Lower leg skin (tissue), 4 donors: ENCODE data around the gene PROM2. TPM values are rescaled to one million over a fixed set of nuclear protein-coding genes. Genes with fewer than 3 reads are reported as not detected.

ENCODE experiments used
- DNase-seq, 2 donors: peaks; one replicate each; pipeline ENCODE4 v3.0.0-alpha.2; 2019; ENCODE audit warnings: low spot score in 2 of 2
- H3K4me3 ChIP-seq: fragments of 200-600 bp; sonication (generic); 2 replicates; pipeline ENCODE4 v1.5.1; 2017; ENCODE audit warnings: mild to moderate bottlenecking, low read depth; ENCODE audit not compliant: poor library complexity, severe bottlenecking
- CTCF ChIP-seq, 3 donors: fragments of 450-650 bp; IDR thresholded peaks; one replicate each; pipeline ENCODE4 v1.5.1; 2016; ENCODE audit warnings: antibody characterized with exemption in 3 of 3, mild to moderate bottlenecking in 3 of 3, moderate library complexity in 2 of 3
- POLR2A ChIP-seq, 2 donors: fragments of 450-650 bp; IDR thresholded peaks; one replicate each; pipeline ENCODE4 v1.6.1; 2016 to 2017; ENCODE audit warnings: antibody characterized with exemption in 2 of 2, mild to moderate bottlenecking in 1 of 2, moderate library complexity in 1 of 2
- WGBS, 2 donors: methylation state at CpG; one replicate each; pipeline ENCODE4 v1.1.5; 2018; 5-methylcytosine and 5-hydroxymethylcytosine counted together
- intact Hi-C: fragments of 100-400 bp; cut with DNase I; formaldehyde crosslinking; loops from one replicate; pipeline ENCODE4 v1.15.0; 2023; ENCODE audit warnings: low total_unique reads
- total RNA-seq, 4 donors: library from RNA; depleted of rRNA; stranded (reverse); fragments of >200 nt; gene quantifications; one replicate each; pipeline ENCODE4 v1.1.0, GENCODE V29; 2016

The PROM2 gene
- total RNA-seq, 4 donors from 2014 or later: 87.0 to 272 (median 98.0) TPM

- DNase-seq: no peak
- WGBS, 2 donors: 8 to 16% methylated on average over 7 to 11 of the region's 11 CpGs
These were observed 26.2 kb downstream of the PROM2 start for GRCh38 chr2:95300450-95300849.

GRCh38 chr2:95301186-95301585 lies 26.9 kb downstream of the PROM2 start:
- TF ChIP-seq CTCF (IDR thresholded peaks at IDR 0.05): no peak
- TF ChIP-seq POLR2A (IDR thresholded peaks at IDR 0.05): no peak
- DNase-seq: no peak
- 74 to 76% methylated on average over 4 of the region's 4 CpGs for WGBS, 2 donors
- no peak overlapping the region for H3K4me3 ChIP-seq
- intact Hi-C loops: no loop called here

More at GRCh38 chr2:95300450-95300849, 26.2 kb downstream of the PROM2 start:
- intact Hi-C loops: no loop called here
- TF ChIP-seq POLR2A (IDR thresholded peaks at IDR 0.05) (no peak), CTCF (IDR thresholded peaks at IDR 0.05) (no peak)
- H3K4me3 ChIP-seq: no peak overlapping the region

- intact Hi-C loops: no loop called here
- no peak overlapping the region for H3K4me3 ChIP-seq
- no peak for DNase-seq
- WGBS, 2 donors: 36 to 57% methylated on average over 5 to 17 of the region's 17 CpGs
- TF ChIP-seq POLR2A (IDR thresholded peaks at IDR 0.05) (no peak), CTCF (IDR thresholded peaks at IDR 0.05) (no peak)
These were observed 27.8 kb downstream of the PROM2 start for GRCh38 chr2:95301876-95302641.

GRCh38 chr2:95303191-95303919 lies 29.1 kb downstream of the PROM2 start:
- no peak for TF ChIP-seq POLR2A (IDR thresholded peaks at IDR 0.05)
- TF ChIP-seq CTCF (IDR thresholded peaks at IDR 0.05): no peak
- DNase-seq: no peak
- H3K4me3 ChIP-seq: no peak overlapping the region
- 81 to 85% methylated on average over 19 of the region's 19 CpGs for WGBS, 2 donors
- intact Hi-C loops: no loop called here

- WGBS, 2 donors: 44 to 47% methylated on average over 15 of the region's 15 CpGs
- TF ChIP-seq CTCF (IDR thresholded peaks at IDR 0.05) (no peak), POLR2A (IDR thresholded peaks at IDR 0.05) (no peak)
- no peak overlapping the region for H3K4me3 ChIP-seq
- intact Hi-C loops: no loop called here
- no peak for DNase-seq
These were observed 31.3 kb downstream of the PROM2 start for GRCh38 chr2:95305380-95306061.
